B cell (primary cell): ENCODE data around the gene SCN3B. TPM values are rescaled to one million over a fixed set of nuclear protein-coding genes. Genes with fewer than 3 reads are reported as not detected.

Source experiments
- ATAC-seq: fragments of 200-7000 bp; cut with Tn5 transposase; one replicate; pipeline ENCODE4 v1.10.0; 2021; ENCODE audit warnings: low read depth, mild to moderate bottlenecking, moderate number of reproducible peaks, moderate library complexity
- CTCF ChIA-PET: fragments of 350-600 bp; sonication (Branson Sonifier 250); formaldehyde crosslinking; loops from one replicate; lab custom pipeline; 2021; ENCODE audit warnings: antibody characterized with exemption, inconsistent platforms; lab: Charles Lee
- POLR2A ChIA-PET: fragments of 350-600 bp; sonication (Branson Sonifier 250); formaldehyde crosslinking; loops from one replicate; lab custom pipeline; 2021; ENCODE audit warnings: antibody characterized with exemption; lab: Charles Lee
- DNase-seq: peaks from one replicate; pipeline ENCODE4 v3.0.0; 2013
- H2AFZ ChIP-seq: 2 replicates; pipeline ENCODE4 v1.6.1; 2012; ENCODE audit warnings: mild to moderate bottlenecking, low read depth, low read length; ENCODE audit not compliant: insufficient read depth, poor library complexity, severe bottlenecking
- H3K27ac ChIP-seq, 2 donors: 1 replicate in 1 of 2; 2 replicates in 1 of 2; pipeline ENCODE4 v1.5.1; 2012 to 2013; ENCODE audit warnings: low read length in 2 of 2, mild to moderate bottlenecking in 2 of 2, moderate library complexity in 1 of 2
- H3K27me3 ChIP-seq, 4 experiments: fragments of 200-600 bp in 1 of 4; sonication (generic) in 1 of 4; replicated peaks in 1 of 4; 1 replicate in 2 of 4; 2 replicates in 2 of 4; pipeline versions ENCODE4 v1.6.1 to v1.7.0; 2013 to 2016; ENCODE audit warnings: low read length in 3 of 4, mild to moderate bottlenecking in 2 of 4, mixed read lengths in 1 of 4, moderate library complexity in 1 of 4; ENCODE audit not compliant: insufficient read depth in 4 of 4, control insufficient read depth in 3 of 4; ENCODE audit errors: control extremely low read depth in 1 of 4
- H3K36me3 ChIP-seq, 2 experiments: replicated peaks in 1 of 2; 1 replicate in 1 of 2; 2 replicates in 1 of 2; pipeline versions ENCODE4 v1.6.1 to v1.7.1; 2013; ENCODE audit warnings: low read length in 1 of 2; ENCODE audit not compliant: insufficient read depth in 2 of 2, control insufficient read depth in 1 of 2; ENCODE audit errors: control extremely low read depth in 1 of 2, extremely low read depth in 1 of 2
- H3K4me1 ChIP-seq, 2 donors: fragments of 200-600 bp in 1 of 2; sonication (generic) in 1 of 2; 1 replicate in 1 of 2; 2 replicates in 1 of 2; pipeline versions ENCODE4 v1.5.1 to v1.6.1; 2013 to 2017; ENCODE audit warnings: low read length in 2 of 2; ENCODE audit not compliant: control insufficient read depth in 2 of 2, insufficient read depth in 2 of 2
- H3K4me2 ChIP-seq: replicated peaks from 2 replicates; pipeline ENCODE3; 2012; ENCODE audit warnings: mild to moderate bottlenecking, low read depth, low read length; ENCODE audit not compliant: poor library complexity, severe bottlenecking
- H3K4me3 ChIP-seq, 5 experiments: fragments of 200-600 bp in 1 of 5; sonication (generic) in 1 of 5; 1 replicate in 3 of 5; 2 replicates in 2 of 5; pipeline versions ENCODE4 v1.5.1 to v1.7.0; 2011 to 2016; ENCODE audit warnings: low read length in 4 of 5, mild to moderate bottlenecking in 4 of 5, low read depth in 2 of 5, control low read depth in 1 of 5, moderate library complexity in 1 of 5; ENCODE audit not compliant: insufficient read depth in 1 of 5; ENCODE audit errors: control extremely low read depth in 1 of 5, extremely low read depth in 1 of 5
- H3K79me2 ChIP-seq: fragments of 200-600 bp; sonication (generic); one replicate; pipeline ENCODE4 v1.6.0; 2016; ENCODE audit warnings: low read length; ENCODE audit not compliant: control insufficient read depth, insufficient read depth
- H3K9ac ChIP-seq: fragments of 200-600 bp; sonication (generic); 2 replicates; pipeline ENCODE4 v1.6.1; 2017; ENCODE audit warnings: mild to moderate bottlenecking, low read length, moderate library complexity
- H3K9me3 ChIP-seq, 3 donors: one replicate each; pipeline versions ENCODE4 v1.6.1 to v1.7.1; 2013; ENCODE audit warnings: low read length in 2 of 3; ENCODE audit not compliant: control insufficient read depth in 2 of 3, insufficient read depth in 1 of 3; ENCODE audit errors: control extremely low read depth in 1 of 3
- H4K20me1 ChIP-seq: 2 replicates; pipeline ENCODE4 v1.6.0; 2012; ENCODE audit warnings: mild to moderate bottlenecking, low read length; ENCODE audit not compliant: insufficient read depth, control insufficient read depth, poor library complexity, severe bottlenecking
- H3K27ac Mint-ChIP-seq: one replicate; pipeline ENCODE4 v1.8.0; 2021; ENCODE audit warnings: mixed read lengths
- H3K27me3 Mint-ChIP-seq: one replicate; pipeline ENCODE4 v1.8.0; 2021; ENCODE audit warnings: mixed read lengths
- H3K4me1 Mint-ChIP-seq: one replicate; pipeline ENCODE4 v1.8.0; 2021; ENCODE audit warnings: mixed read lengths
- H3K4me3 Mint-ChIP-seq: one replicate; pipeline ENCODE4 v1.8.0; 2021; ENCODE audit warnings: mixed read lengths
- H3K9me3 Mint-ChIP-seq: one replicate; pipeline ENCODE4 v1.8.0; 2022; ENCODE audit warnings: mixed read lengths; ENCODE audit not compliant: insufficient read depth
- EZH2 ChIP-seq: IDR thresholded peaks from 2 replicates; pipeline ENCODE4 v1.6.1; 2012; ENCODE audit warnings: borderline replicate concordance, low read depth, mild to moderate bottlenecking, moderate library complexity, low read length; ENCODE audit not compliant: insufficient read depth, poor library complexity, severe bottlenecking
- WGBS: methylation state at CpG from one replicate; pipeline ENCODE4 v1.1.5; 2013; ENCODE audit warnings: missing lambda C conversion rate; ENCODE audit not compliant: insufficient coverage; 5-methylcytosine and 5-hydroxymethylcytosine counted together
- intact Hi-C: fragments of 100-400 bp; cut with micrococcal nuclease; formaldehyde crosslinking; loops from one replicate; pipeline ENCODE4 v1.10.0; 2022
- polyA plus RNA-seq: library from polyadenylated mRNA; depleted of rRNA; stranded (reverse); fragments of >200 nt; gene quantifications from 2 replicates; pipeline ENCODE4 v1.2.3, GENCODE V29; 2012
- total RNA-seq, 2 donors: library from RNA; stranded (reverse); fragments of 120-200 nt in 1 of 2; gene quantifications; 1 replicate in 1 of 2; 2 replicates in 1 of 2; pipeline versions ENCODE4 v1.2.3 to v1.2.4, GENCODE V29; 2013 to 2022
- TF ChIP-seq, protein P1 (sequence below): fragments of 200-600 bp; IDR thresholded peaks from one replicate; pipeline ENCODE4 v1.8.0; 2022; ENCODE audit warnings: antibody characterized with exemption, mild to moderate bottlenecking

SCN3B gene
- total and polyA plus RNA-seq, 2 donors (not counting 1 experiment from before 2014, with no cell fraction given): not detected

DNA sequence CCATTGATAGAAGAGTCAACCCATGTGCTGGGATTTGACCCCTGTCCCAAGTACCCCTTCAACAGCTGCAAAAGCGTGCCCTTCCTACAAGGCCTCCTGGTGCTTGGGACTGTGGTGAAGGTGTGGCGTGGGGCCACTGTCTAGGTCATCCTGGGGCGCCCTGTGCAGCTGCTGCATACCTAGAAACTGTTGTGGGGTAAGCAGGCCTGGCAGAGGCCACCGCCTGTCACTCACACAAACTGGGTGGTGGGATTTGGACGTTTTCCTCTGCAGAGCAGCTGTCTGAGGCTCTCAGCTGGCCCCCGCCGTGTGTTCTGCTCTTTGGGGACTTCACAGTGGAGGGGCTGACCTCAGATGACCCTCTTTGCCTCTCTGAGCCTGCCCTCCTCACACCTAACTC lies 69.7 kb downstream of the SCN3B start:
- POLR2A ChIA-PET: no interaction called here
- H4K20me1 ChIP-seq: no peaks in the 10 kb centered on the region
- 82% methylated on average over 6 of the region's 7 CpGs for WGBS

DNA sequence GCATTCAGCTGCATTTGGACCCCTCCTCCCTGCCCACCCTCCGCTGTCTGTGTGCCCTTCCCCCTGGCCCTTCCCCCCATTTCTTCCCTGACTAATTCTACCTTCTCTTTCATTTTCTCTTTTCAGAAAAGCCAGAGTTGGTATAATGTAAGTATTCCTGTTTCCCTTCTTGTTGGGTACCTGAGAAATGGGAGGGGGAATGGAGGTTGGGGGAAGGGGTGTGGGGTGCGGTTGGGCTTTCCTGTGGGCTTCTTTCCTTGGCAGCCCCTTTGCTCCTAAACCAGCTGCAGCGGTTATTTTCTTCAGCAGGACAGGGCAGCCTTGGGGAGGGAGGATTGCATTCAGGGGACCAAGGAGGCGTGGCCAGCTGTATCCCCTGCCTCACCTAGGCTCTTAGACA lies 70.2 kb downstream of the SCN3B start:
- TF ChIP-seq, protein P1, sequence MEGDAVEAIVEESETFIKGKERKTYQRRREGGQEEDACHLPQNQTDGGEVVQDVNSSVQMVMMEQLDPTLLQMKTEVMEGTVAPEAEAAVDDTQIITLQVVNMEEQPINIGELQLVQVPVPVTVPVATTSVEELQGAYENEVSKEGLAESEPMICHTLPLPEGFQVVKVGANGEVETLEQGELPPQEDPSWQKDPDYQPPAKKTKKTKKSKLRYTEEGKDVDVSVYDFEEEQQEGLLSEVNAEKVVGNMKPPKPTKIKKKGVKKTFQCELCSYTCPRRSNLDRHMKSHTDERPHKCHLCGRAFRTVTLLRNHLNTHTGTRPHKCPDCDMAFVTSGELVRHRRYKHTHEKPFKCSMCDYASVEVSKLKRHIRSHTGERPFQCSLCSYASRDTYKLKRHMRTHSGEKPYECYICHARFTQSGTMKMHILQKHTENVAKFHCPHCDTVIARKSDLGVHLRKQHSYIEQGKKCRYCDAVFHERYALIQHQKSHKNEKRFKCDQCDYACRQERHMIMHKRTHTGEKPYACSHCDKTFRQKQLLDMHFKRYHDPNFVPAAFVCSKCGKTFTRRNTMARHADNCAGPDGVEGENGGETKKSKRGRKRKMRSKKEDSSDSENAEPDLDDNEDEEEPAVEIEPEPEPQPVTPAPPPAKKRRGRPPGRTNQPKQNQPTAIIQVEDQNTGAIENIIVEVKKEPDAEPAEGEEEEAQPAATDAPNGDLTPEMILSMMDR: no peak
- no peak for TF ChIP-seq EZH2
- Mint-ChIP-seq H3K27me3 (no peaks in the 10 kb centered on the region), H3K4me3 (no peak overlapping the region), H3K27ac (no peak overlapping the region), H3K4me1 (peaks cover 8% of the 10 kb centered on the region), H3K9me3 (no peaks in the 10 kb centered on the region)
- intact Hi-C loops: no loop called here
- H3K4me3 ChIP-seq: no peak overlapping the region
- CTCF ChIA-PET: interaction anchor here (0.9 kb wide), 1 partner anchor 103 kb away, joined by 3 read pairs; no protein-coding TSS in a partner anchor
- H3K36me3 ChIP-seq: no peaks in the 10 kb centered on the region
- H2AFZ ChIP-seq: no peak overlapping the region
- no peak for DNase-seq
- no peak overlapping the region for H3K9ac ChIP-seq
- no peak overlapping the region for H3K27ac ChIP-seq
- H3K9me3 ChIP-seq: no peaks in the 10 kb centered on the region
- no peaks in the 10 kb centered on the region for H3K79me2 ChIP-seq
- POLR2A ChIA-PET: no interaction called here
- no peak for ATAC-seq
- no peak overlapping the region for H3K4me2 ChIP-seq
- WGBS: 80% methylated on average over 1 of the region's 4 CpGs
- H4K20me1 ChIP-seq: no peaks in the 10 kb centered on the region
- peaks cover 0 to 6% of the 10 kb centered on the region in 2 donors for H3K4me1 ChIP-seq
- H3K27me3 ChIP-seq: no peaks in the 10 kb centered on the region

More for the DNA sequence above, 69.7 kb downstream of the SCN3B start:
- Histone ChIP-seq H3K9ac (no peak overlapping the region), H3K27ac (no peak overlapping the region), H3K4me1 (peaks cover 0 to 6% of the 10 kb centered on the region in 2 donors), H2AFZ (no peak overlapping the region), H3K4me2 (no peak overlapping the region), H3K36me3 (no peaks in the 10 kb centered on the region), H3K4me3 (no peak overlapping the region), H3K79me2 (no peaks in the 10 kb centered on the region), H3K9me3 (no peaks in the 10 kb centered on the region), H3K27me3 (no peaks in the 10 kb centered on the region)
- no peak overlapping the region for H3K27ac Mint-ChIP-seq
- intact Hi-C loops: no loop called here
- no peak for ATAC-seq
- no peaks in the 10 kb centered on the region for H3K27me3 Mint-ChIP-seq
- no peak overlapping the region for H3K4me3 Mint-ChIP-seq
- peaks cover 8% of the 10 kb centered on the region for H3K4me1 Mint-ChIP-seq
- CTCF ChIA-PET: interaction anchor here (0.9 kb wide), 1 partner anchor 104 kb away, joined by 3 read pairs; no protein-coding TSS in a partner anchor
- no peak for DNase-seq
- TF ChIP-seq, protein P1: no peak
- no peak for TF ChIP-seq EZH2
- no peaks in the 10 kb centered on the region for H3K9me3 Mint-ChIP-seq
